HUES48 (cell line): Measurements from ENCODE around the gene GRID1.

Experiments used
- H3K27ac ChIP-seq: one replicate; pipeline ENCODE4 v1.7.0; 2013; ENCODE audit warnings: low read depth, low read length, inconsistent platforms
- H3K27me3 ChIP-seq: 2 replicates; pipeline ENCODE4 v1.6.1; 2013; ENCODE audit warnings: mild to moderate bottlenecking, low read length; ENCODE audit not compliant: control insufficient read depth, insufficient read depth
- H3K36me3 ChIP-seq: 2 replicates; pipeline ENCODE4 v1.6.1; 2013; ENCODE audit warnings: low read length; ENCODE audit not compliant: control insufficient read depth, insufficient read depth
- H3K4me1 ChIP-seq: 2 replicates; pipeline ENCODE4 v1.6.1; 2013; ENCODE audit warnings: mild to moderate bottlenecking, low read length; ENCODE audit not compliant: control insufficient read depth, insufficient read depth
- H3K4me3 ChIP-seq: 2 replicates; pipeline ENCODE4 v1.5.1; 2013; ENCODE audit warnings: mild to moderate bottlenecking, low read depth, low read length
- H3K9ac ChIP-seq: 2 replicates; pipeline ENCODE4 v1.6.1; 2013; ENCODE audit warnings: mild to moderate bottlenecking, low read depth, low read length, moderate library complexity
- H3K9me3 ChIP-seq: 2 replicates; pipeline ENCODE4 v1.6.1; 2013; ENCODE audit warnings: low read length; ENCODE audit not compliant: control insufficient read depth, insufficient read depth

Gene GRID1

GRCh38 chr10:86359954-86360353, 6.6 kb downstream of the GRID1 start:
- H3K27me3 ChIP-seq: peaks cover 52% of the 10 kb centered on the region

GRCh38 chr10:86359111-86359510, 7.5 kb downstream of the GRID1 start:
- H3K27me3 ChIP-seq: peaks cover 43% of the 10 kb centered on the region
- H3K9me3 ChIP-seq: no peaks in the 10 kb centered on the region

More at GRCh38 chr10:86359954-86360353, 6.6 kb downstream of the GRID1 start:
- Histone ChIP-seq H3K9me3 (no peaks in the 10 kb centered on the region), H3K4me1 (peaks cover 4% of the 10 kb centered on the region; the same call in 1 of the 2 replicates), H3K9ac (no peak overlapping the region), H3K27ac (no peak overlapping the region), H3K36me3 (no peaks in the 10 kb centered on the region), H3K4me3 (no peak overlapping the region)

GRCh38 chr10:86357676-86358075, 8.9 kb downstream of the GRID1 start:
- H3K27me3 ChIP-seq: peaks cover 29% of the 10 kb centered on the region
- H3K4me1 ChIP-seq: peaks cover 3% of the 10 kb centered on the region; the same call in 1 of the 2 replicates
- H3K9me3 ChIP-seq: no peaks in the 10 kb centered on the region
- no peaks in the 10 kb centered on the region for H3K36me3 ChIP-seq
- H3K27ac ChIP-seq: no peak overlapping the region
- H3K9ac ChIP-seq: no peak overlapping the region
- H3K4me3 ChIP-seq: no peak overlapping the region

More at GRCh38 chr10:86359111-86359510, 7.5 kb downstream of the GRID1 start:
- no peaks in the 10 kb centered on the region for H3K36me3 ChIP-seq
- no peak overlapping the region for H3K4me3 ChIP-seq
- H3K9ac ChIP-seq: no peak overlapping the region
- H3K27ac ChIP-seq: no peak overlapping the region
- H3K4me1 ChIP-seq: peaks cover 4% of the 10 kb centered on the region; the same call in 1 of the 2 replicates

- H3K36me3 ChIP-seq: no peaks in the 10 kb centered on the region
- H3K27me3 ChIP-seq: peaks cover 23% of the 10 kb centered on the region
- no peak overlapping the region for H3K4me3 ChIP-seq
- H3K9me3 ChIP-seq: no peaks in the 10 kb centered on the region
- H3K27ac ChIP-seq: no peak overlapping the region
- no peak overlapping the region for H3K9ac ChIP-seq
- no peaks in the 10 kb centered on the region for H3K4me1 ChIP-seq
Measured at GRCh38 chr10:86357041-86357440, 9.6 kb downstream of the GRID1 start.

GRCh38 chr10:86356296-86356695, 10.3 kb downstream of the GRID1 start:
- Histone ChIP-seq H3K9me3 (no peaks in the 10 kb centered on the region), H3K36me3 (no peaks in the 10 kb centered on the region), H3K27me3 (peaks cover 15% of the 10 kb centered on the region), H3K4me3 (no peak overlapping the region), H3K9ac (no peak overlapping the region), H3K27ac (no peak overlapping the region), H3K4me1 (no peaks in the 10 kb centered on the region)

GRCh38 chr10:86355571-86356038, 11.0 kb downstream of the GRID1 start:
- Histone ChIP-seq H3K4me3 (no peak overlapping the region), H3K36me3 (no peaks in the 10 kb centered on the region), H3K9me3 (no peaks in the 10 kb centered on the region), H3K27ac (no peak overlapping the region), H3K4me1 (no peaks in the 10 kb centered on the region), H3K9ac (no peak overlapping the region), H3K27me3 (peaks cover 8% of the 10 kb centered on the region; the same call in 1 of the 2 replicates)

- H3K27me3 ChIP-seq: peaks cover 6% of the 10 kb centered on the region; the same call in 1 of the 2 replicates
- H3K4me1 ChIP-seq: no peaks in the 10 kb centered on the region
- no peaks in the 10 kb centered on the region for H3K9me3 ChIP-seq
- no peak overlapping the region for H3K4me3 ChIP-seq
- no peak overlapping the region for H3K27ac ChIP-seq
- H3K9ac ChIP-seq: no peak overlapping the region
- no peaks in the 10 kb centered on the region for H3K36me3 ChIP-seq
Measured at GRCh38 chr10:86354761-86355540, 11.6 kb downstream of the GRID1 start.

- H3K27ac ChIP-seq: no peak overlapping the region
- no peak overlapping the region for H3K4me3 ChIP-seq
- no peaks in the 10 kb centered on the region for H3K27me3 ChIP-seq
- no peaks in the 10 kb centered on the region for H3K9me3 ChIP-seq
- no peak overlapping the region for H3K9ac ChIP-seq
- no peaks in the 10 kb centered on the region for H3K36me3 ChIP-seq
- no peaks in the 10 kb centered on the region for H3K4me1 ChIP-seq
Measured at GRCh38 chr10:86353506-86354485, 12.8 kb downstream of the GRID1 start.

- Histone ChIP-seq H3K27ac (no peak overlapping the region), H3K9ac (no peak overlapping the region), H3K9me3 (no peaks in the 10 kb centered on the region), H3K27me3 (no peaks in the 10 kb centered on the region), H3K4me1 (no peaks in the 10 kb centered on the region), H3K4me3 (no peak overlapping the region), H3K36me3 (no peaks in the 10 kb centered on the region)
Measured at GRCh38 chr10:86350897-86351296, 15.7 kb downstream of the GRID1 start.

GRCh38 chr10:86349940-86350630, 16.5 kb downstream of the GRID1 start:
- Histone ChIP-seq H3K4me3 (no peak overlapping the region), H3K9me3 (no peaks in the 10 kb centered on the region), H3K9ac (no peak overlapping the region), H3K4me1 (no peaks in the 10 kb centered on the region), H3K27ac (no peak overlapping the region), H3K27me3 (no peaks in the 10 kb centered on the region), H3K36me3 (no peaks in the 10 kb centered on the region)
